HG03175 (cell line): ENCODE data around the gene KLK13.

Source experiments
- ATAC-seq: cut with Tn5 transposase; IDR thresholded peaks from one replicate; pipeline ENCODE4 v1.9.1; 2021; ENCODE audit warnings: mild to moderate bottlenecking, moderate library complexity; ENCODE audit not compliant: unreplicated experiment

The KLK13 gene

DNA sequence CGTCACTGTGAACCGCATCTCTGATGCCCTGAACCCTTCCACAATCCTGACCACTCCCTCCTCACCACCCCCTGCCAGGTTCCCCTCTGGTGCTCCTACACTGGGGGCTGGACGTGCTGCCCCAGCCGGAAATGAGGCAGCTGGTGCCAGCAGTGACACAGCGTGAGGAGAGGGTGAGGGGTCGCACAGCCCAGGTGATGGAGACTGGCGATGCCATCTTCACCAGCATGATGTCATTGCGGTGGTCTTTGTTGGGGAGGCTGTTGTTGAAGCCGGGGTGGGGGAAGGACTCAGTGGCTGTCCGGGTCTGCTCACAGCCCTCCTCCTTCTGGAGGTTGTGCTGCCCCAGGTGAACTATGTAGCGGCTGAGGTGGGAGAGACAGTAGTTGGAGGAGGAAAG lies 40.9 kb downstream of the KLK13 start:
- ATAC-seq = no peak

DNA sequence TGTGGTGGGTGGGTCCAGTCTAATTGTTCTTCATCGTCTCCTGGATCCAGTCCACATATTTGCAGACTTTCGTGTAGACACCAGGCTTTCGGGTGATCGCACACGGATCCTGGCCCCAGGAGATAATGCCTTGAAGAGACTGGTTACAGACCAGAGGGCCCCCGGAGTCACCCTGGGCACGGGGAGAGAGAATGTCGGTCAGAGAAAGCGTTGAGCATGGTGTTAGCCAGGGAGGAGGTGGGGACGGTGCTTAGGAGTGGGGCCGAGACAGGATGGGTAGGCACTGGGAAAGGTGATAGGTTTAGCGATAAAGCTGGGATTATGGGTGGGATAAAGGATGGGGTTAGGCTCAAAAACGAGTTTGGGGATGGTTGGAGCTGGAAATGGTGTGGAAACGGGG lies 42.4 kb downstream of the KLK13 start:
- ATAC-seq = no peak

DNA sequence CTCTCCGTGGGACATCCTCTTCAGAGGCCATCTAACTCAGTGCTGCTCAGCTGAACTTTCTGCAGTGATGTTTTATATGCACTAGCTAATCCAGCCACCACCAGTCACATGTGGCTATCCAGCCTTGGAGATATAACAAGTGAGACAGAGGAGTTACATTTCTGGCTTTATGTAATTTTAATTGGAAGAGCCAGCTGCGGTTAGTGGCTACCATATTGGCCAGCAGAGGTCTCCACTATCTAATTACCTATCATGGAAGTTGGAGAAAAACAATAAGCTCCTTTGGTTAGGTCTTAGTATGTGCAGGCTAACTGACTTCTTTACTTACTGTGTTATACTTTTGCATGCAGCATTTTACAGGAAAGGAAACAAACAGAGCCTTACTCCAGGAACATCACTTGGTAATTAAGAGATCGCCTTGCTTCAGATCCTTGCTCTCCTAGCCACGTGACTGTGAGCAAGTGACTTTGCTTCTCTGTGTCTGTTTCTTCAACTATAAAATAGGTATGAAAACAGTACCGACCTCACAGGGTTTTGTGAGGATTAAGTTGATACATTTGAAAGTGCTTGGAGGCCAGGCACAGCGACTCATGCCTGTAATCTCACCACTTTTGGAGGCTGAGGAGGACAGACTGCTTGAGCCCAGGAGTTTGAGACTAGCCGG lies 43.8 kb downstream of the KLK13 start:
- ATAC-seq = no peak

DNA sequence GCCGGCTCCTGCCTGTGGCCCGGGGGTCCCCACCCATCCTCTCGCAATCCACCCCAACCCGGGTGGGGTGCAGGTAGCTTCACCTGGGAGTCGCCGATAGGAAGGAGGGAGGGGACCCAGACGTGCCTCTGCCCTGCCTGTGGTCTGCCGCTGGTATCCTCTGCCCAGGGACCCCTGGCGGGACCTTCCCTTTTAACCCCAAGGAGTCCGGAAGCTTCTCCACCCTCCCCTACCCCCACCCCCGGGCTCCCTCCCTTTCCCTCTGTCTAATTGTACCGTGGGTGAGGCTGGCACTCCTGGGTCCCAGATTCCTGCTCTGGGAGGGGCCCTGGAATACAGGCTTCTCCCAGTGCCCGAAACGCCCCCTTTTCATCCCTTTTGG lies 45.4 kb downstream of the KLK13 start, which contains the start of gene KLK10:
Gene KLK10, minus strand, starts transcription at position 166 of the 382 bp plus-strand sequence. CDS start 579 bp downstream, outside the sequence.
- ATAC-seq = no peak

DNA sequence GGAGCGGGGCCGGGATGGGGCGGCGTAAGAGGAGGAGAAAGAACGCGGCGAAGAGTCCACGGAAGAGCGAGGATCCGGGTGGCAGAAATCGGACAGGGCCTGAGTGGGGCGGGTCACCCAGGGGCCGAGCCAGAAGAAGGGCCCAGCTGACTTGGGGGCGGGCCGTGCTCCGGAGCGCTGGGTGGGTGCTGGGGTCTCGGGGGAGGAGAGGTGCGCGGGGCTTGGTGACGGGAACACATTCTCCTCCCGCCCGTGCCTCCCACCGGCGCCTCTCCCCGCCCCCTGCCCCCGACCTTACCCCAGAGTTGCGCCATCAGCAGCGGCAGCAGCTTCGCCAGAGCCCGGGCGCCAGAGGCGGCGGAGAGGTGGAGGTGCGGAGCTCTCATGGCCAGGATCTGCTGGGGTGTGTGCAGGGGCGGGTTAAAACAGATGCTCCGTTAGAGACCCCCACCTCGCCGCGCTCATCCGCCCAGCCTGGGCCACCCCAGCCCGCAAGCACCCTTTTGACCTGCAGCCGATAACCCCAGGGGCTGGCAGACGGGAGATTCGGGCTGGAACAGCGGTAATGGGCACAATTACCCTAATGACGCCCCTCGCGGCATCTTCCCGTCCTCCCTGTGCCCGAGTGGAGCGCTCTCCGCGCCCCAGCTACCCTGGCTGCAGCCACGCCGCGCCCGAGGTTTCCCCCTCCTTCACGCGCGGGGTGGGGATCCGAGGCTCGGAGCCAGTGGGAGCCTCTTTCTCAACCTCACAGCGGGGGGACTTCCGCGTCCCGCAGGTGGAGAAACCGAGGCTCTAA lies 45.9 kb downstream of the KLK13 start:
- ATAC-seq = no peak

DNA sequence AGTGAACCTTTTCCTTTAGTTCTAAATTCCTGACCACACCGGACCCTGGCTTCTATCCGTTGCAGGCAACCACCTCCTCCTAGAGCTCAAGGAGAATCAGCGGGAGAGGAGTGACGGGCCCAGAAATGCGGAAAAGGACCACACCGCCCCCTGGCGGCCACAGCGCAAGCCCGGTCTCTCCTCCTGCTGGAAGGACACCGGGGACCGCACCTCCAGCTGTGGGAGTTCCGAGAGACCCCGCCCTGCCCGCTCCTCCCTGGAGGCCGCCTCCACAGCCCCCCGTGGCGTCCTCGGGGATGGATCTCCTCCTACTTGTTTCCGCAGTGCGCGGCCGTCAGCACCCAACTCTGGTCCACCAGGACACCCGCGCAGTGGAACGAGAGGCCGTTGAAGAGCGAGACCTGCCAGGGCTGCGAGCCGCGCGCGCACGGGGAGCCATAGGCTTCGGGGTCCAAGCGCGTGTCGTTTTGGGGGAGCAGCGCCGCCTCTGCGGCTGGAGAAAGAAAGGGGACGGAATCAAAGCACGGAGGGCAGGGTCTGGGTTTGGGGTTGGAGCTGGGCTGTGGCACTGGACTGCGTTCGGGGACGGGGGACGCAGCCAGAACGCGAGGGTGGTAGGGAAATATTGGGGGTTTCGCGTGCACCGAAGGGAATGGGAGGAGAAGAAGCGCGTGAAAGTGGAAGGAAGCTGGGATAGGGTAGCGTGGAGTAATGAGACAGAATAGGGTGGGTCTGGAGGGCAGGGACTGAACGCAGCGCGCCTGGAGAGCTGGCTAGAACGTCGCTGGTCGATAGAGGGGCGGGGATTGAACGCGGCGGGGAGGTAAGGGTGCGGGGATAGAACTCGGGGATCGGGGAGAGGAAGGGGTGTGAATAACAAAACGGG lies 47.9 kb downstream of the KLK13 start:
- no peak for ATAC-seq

DNA sequence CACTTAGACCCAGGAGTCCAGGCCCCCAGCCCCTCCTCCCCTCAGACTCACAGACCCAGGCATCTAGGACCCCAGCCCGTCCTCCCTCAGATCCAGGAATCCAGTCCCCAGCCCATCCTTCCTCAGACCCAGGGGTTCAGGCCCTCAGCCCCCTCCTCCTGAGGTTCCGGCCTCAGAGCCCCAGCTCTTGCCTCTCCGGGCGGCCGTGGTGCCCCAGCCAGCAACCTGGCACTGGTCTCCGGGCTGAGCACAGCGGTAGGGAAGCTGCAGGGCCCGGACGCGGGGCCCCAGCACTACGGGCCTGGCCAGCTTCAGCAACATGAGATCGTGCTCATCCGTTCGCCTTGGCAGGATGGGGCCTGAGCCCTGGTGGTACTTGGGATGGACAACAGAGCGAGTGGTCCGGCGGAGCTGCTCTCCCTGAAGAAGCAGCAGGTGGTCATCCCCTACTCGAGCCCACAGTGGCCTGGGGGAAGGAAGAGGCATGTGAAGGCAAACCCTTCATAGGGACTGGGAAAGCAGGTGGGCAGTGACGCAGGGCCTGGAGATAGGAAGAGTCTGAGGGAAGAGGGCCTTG lies 49.1 kb downstream of the KLK13 start:
- ATAC-seq = no peak

DNA sequence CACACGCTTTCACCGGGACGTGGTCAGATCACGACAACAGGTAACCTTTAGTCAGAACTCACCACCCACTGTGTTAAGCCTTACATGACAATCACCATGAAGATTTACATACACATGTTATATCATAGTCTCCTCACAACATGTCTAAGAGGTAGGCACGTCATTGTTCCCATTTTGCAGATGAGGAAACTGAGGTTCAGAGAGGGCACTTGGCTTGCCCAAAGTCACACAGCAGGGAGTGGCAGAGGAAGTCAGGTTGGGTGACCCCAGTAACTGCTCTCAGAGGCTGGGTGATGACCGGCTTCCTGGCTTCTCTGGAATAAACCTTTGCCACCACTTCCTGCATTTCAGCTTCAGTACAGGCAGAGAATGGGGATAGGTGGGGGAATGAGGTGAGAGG lies 50.6 kb downstream of the KLK13 start:
- ATAC-seq = no peak

DNA sequence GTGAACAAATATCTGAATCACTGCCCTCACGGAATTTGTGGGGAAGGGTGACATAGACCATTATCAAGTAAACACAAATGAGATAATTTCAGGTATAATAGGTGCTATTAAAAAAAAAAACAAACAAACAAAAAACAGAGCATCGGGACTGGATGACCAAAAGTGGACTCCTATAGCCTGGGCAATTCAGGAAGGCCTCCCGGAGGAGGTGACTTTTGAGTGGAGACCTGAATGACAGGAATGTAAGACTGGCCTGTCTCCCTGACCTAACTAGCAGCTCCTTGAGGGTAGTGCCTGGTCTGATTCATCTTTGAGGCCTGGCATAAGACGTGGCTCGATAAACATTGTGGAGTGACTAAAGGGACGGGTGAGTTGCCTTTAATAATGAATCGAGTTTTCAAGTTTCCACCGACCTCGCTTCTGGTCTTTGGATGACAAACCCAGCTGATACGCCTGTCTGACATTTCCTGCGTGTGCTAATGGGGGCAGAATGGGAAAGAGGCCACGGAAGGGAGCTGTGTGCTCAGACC lies 52.2 kb downstream of the KLK13 start:
- no peak for ATAC-seq

DNA sequence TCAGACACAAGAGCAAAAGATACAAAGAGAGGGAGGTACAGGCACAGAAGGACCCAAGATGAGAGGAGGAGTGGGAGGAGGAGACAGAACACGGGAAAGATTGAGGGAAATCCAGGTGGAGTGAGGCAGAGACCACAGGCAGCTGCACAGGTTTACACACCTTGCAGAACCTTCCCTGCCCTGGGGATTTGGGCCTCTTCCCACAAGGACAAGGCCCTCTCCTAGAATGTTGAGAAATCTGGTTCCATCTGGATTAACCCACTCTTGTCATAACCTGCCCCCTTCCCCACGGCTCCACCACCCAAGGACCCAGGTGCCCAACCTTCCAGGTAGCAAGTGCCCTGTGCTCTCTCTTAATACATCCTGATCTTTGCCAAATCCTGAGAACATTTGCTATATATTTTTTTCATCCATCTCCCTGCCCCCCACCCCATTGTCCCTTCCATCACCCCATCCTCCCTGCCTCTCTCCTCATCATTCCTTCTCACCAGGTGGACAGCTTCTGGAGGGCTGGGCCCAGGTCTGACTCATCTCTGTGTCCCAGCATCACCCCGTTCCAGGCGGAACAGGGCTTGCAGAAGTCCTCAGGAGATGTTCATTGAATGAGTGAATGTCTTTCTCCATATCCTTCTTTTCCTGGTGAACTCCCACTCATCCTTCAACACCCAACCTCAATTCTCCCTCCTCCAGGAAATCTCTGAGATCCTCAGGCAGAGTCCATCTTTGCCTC lies 54.7 kb downstream of the KLK13 start:
- no peak for ATAC-seq

DNA sequence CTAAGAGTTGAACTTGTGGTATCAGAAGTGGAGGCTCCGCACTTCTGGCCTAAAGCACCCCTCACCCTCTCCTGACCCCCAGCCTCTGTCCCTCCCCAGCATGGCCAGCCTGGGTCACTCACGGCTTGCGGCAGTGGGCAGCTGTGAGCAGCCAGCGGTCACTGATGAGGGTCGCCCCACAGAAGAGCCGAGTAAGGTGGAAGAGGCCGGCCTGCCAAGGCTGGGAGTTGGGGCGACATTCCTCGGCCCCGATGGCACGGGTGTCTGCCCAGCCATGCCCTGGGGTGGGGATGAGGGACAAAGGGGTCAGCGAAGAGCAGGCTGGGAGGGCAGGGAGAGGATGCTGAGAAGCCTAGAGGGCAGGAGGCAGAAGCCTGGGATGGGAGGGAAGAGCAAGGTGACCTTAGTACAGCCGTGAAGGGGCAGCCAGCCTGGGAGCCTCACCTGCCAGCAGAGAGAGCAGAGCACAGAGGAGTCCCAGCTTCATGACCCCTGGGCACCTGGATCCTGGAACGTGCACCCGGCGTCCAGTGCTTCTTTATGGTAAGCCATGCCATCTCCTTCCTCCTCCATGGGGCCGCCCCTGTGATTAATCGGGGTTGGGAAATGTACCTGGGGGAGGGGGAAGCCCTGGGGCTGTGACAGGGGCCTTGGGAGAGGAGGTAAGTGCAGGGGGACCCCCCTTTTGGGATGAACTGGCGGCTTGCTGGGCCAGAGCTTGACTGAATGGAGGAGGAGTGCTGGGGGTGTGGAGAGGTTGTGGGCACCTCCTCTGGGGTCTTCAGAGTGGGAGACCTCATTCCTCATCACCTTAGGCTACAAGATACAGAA lies 55.6 kb downstream of the KLK13 start:
- no peak for ATAC-seq

DNA sequence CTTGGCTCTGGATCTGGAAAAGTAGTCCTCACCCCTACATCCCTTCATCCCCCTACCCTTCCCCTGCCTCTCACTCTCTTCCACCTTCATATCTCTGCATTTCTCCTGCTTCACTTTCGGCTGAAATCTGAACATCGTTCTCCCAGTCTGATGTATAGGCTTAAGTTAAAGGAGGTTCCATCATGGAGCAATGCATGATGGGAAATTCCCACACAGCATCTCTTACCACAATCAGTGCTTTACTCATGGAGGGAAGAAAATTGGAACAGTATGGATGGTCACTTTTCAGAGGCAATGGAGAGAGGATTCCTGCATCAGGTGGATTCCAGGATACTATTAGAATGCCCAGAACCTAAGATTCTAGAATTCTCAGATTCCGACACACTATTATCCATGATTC lies 57.4 kb downstream of the KLK13 start:
- ATAC-seq = no peak

DNA sequence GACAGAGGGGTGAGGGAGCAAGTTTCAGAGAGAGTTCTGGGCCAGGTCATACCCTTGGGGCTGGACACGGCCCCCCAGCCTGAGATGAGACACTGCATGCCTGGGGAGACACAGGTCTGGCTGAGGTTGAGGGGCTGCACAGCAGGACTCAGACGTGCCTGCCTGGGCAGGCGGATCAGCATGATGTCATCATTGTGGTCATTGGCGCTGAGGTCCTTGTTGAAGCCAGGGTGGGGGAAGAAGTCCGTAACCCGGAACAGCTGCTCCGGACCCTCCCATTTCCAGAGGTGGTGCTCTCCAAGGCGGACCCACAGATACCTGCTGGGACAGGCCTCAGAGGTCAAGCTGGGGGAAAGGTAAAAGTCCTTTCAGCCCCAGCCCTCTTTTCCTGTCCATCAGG lies 58.5 kb downstream of the KLK13 start:
- ATAC-seq = no peak
